ENCODE measurements around the gene IRAK2. TPM values are rescaled to one million over a fixed set of nuclear protein-coding genes. Genes with fewer than 3 reads are reported as not detected.
A peak's percentile ranks its signal among the peaks of the same experiment; 100 is the strongest.

The IRAK2 gene
- polyA plus RNA-seq, 3 donors = 0.78 to 2.0 (median 1.5) TPM

DNA sequence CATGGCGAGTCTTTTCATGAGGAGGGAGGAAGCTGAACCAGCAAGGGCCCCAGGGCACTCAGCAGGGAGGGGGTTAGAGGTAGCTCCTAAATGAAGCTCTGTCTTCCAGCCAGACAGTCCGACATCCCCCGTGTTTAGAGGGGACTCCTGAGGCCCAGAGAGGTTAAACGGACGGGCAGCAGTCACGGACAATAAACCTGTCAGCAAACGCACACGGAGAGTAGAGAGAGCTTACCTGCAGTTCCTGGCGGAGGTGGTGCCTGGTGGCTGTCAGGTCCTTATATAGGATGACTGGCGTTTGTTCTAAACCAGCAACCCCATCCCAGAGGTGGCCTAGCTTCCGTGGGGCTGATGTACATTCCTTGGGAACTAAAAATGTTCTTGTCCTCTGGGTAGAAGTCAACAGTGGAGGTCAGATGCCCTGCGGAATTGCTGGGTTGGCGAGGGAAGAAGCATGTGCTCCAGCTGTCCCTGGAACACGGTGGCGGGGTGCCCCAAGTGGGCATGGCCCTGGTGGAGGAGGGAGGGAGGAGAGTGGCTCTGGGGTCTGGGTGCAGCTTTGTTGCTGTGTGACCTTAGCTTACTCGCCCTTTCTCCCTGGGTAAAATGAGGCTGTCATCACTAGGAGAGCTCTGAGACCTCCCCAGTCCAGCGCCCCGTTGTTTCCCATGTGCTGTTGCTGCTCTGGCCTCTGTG is 125.9 kb downstream of the IRAK2 start:
- no peak overlapping the region for H2AFZ ChIP-seq (ENCODE audit: insufficient read depth, low read depth, low read length, poor library complexity, severe bottlenecking)
- peaks cover 36 to 48% of the 10 kb centered on the region in 2 donors for H3K36me3 ChIP-seq (replicated peaks in 1 of 2; ENCODE audit: control insufficient read depth in 1 of 2, insufficient read depth in 2 of 2, low read length in 2 of 2)
- H3K9me3 Mint-ChIP-seq = no peaks in the 10 kb centered on the region
- H3K27me3 Mint-ChIP-seq (ENCODE audit: low read depth in 3 of 3) = no peaks in the 10 kb centered on the region
- H3K79me2 ChIP-seq (ENCODE audit: insufficient read depth, low read length) = peaks cover 11% of the 10 kb centered on the region
- no peak overlapping the region for H3K4me3 ChIP-seq (replicated peaks in 1 of 3; ENCODE audit: low read depth in 2 of 3, low read length in 3 of 3)
- peak overlapping the region in 6 of 7 donors; percentile 41 to 94 (median 74) for H3K27ac Mint-ChIP-seq
- DNase-seq = no peak
- peaks cover 44% of the 10 kb centered on the region for H3K4me1 Mint-ChIP-seq
- H3K36me3 Mint-ChIP-seq = peaks cover 46 to 49% of the 10 kb centered on the region in 2 donors
- 95% methylated on average over 13 of the region's 18 CpGs for WGBS (ENCODE audit: insufficient coverage)
- H3K4me3 Mint-ChIP-seq = no peak overlapping the region
- intact Hi-C loops (cut with micrococcal nuclease) = no loop called here
- H3K27ac ChIP-seq (ENCODE audit: low read depth in 1 of 2, low read length in 2 of 2) = peak overlapping the region in 1 of 2 donors; percentile 90
- H3K4me1 ChIP-seq (ENCODE audit: control insufficient read depth in 1 of 2, insufficient read depth in 2 of 2, low read length in 2 of 2) = peaks cover 34 to 42% of the 10 kb centered on the region in 2 donors
- TF ChIP-seq, protein P1, sequence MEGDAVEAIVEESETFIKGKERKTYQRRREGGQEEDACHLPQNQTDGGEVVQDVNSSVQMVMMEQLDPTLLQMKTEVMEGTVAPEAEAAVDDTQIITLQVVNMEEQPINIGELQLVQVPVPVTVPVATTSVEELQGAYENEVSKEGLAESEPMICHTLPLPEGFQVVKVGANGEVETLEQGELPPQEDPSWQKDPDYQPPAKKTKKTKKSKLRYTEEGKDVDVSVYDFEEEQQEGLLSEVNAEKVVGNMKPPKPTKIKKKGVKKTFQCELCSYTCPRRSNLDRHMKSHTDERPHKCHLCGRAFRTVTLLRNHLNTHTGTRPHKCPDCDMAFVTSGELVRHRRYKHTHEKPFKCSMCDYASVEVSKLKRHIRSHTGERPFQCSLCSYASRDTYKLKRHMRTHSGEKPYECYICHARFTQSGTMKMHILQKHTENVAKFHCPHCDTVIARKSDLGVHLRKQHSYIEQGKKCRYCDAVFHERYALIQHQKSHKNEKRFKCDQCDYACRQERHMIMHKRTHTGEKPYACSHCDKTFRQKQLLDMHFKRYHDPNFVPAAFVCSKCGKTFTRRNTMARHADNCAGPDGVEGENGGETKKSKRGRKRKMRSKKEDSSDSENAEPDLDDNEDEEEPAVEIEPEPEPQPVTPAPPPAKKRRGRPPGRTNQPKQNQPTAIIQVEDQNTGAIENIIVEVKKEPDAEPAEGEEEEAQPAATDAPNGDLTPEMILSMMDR (IDR thresholded peaks at IDR 0.05) = no peak
- no peak overlapping the region for H3K9ac ChIP-seq (ENCODE audit: insufficient read depth, low read length, poor library complexity, severe bottlenecking)
- no peaks in the 10 kb centered on the region for H3K27me3 ChIP-seq (ENCODE audit: control insufficient read depth in 2 of 2, insufficient read depth in 2 of 2, low read length in 2 of 2)
- no peaks in the 10 kb centered on the region for H3K9me3 ChIP-seq (replicated peaks in 1 of 2; ENCODE audit: control insufficient read depth in 1 of 2, insufficient read depth in 1 of 2, low read length in 2 of 2)
- H4K20me1 ChIP-seq (ENCODE audit: insufficient read depth, low read length) = no peaks in the 10 kb centered on the region
- no peak overlapping the region for H3K4me2 ChIP-seq (replicated peaks; ENCODE audit: extremely low read depth, low read length, poor library complexity, severe bottlenecking)

GRCh38 chr3:10291641-10292040 is 126.9 kb downstream of the IRAK2 start:
- peaks cover 40 to 51% of the 10 kb centered on the region in 2 donors for H3K36me3 Mint-ChIP-seq
- H3K9me3 ChIP-seq (replicated peaks in 1 of 2; ENCODE audit: control insufficient read depth in 1 of 2, insufficient read depth in 1 of 2, low read length in 2 of 2) = no peaks in the 10 kb centered on the region
- intact Hi-C loops (cut with micrococcal nuclease) = no loop called here

More at GRCh38 chr3:10291641-10292040, 126.9 kb downstream of the IRAK2 start:
- 94% methylated on average over 4 of the region's 6 CpGs for WGBS (ENCODE audit: insufficient coverage)
- Histone ChIP-seq H3K36me3 (replicated peaks in 1 of 2; ENCODE audit: control insufficient read depth in 1 of 2, insufficient read depth in 2 of 2, low read length in 2 of 2) (peaks cover 29 to 43% of the 10 kb centered on the region in 2 donors), H3K27ac (ENCODE audit: low read depth in 1 of 2, low read length in 2 of 2) (peak overlapping the region; percentile 77 to 90), H4K20me1 (ENCODE audit: insufficient read depth, low read length) (no peaks in the 10 kb centered on the region), H3K9ac (ENCODE audit: insufficient read depth, low read length, poor library complexity, severe bottlenecking) (no peak overlapping the region), H3K4me1 (ENCODE audit: control insufficient read depth in 1 of 2, insufficient read depth in 2 of 2, low read length in 2 of 2) (peaks cover 34 to 42% of the 10 kb centered on the region in 2 donors), H3K27me3 (ENCODE audit: control insufficient read depth in 2 of 2, insufficient read depth in 2 of 2, low read length in 2 of 2) (no peaks in the 10 kb centered on the region), H3K4me2 (replicated peaks; ENCODE audit: extremely low read depth, low read length, poor library complexity, severe bottlenecking) (peak overlapping the region; percentile 66), H3K79me2 (ENCODE audit: insufficient read depth, low read length) (peaks cover 11% of the 10 kb centered on the region), H3K4me3 (replicated peaks in 1 of 3; ENCODE audit: low read depth in 2 of 3, low read length in 3 of 3) (peak overlapping the region in 1 of 3 experiments; percentile 64), H2AFZ (ENCODE audit: insufficient read depth, low read depth, low read length, poor library complexity, severe bottlenecking) (no peak overlapping the region)
- DNase-seq = no peak
- Mint-ChIP-seq H3K27me3 (ENCODE audit: low read depth in 3 of 3) (no peaks in the 10 kb centered on the region), H3K4me1 (peaks cover 44% of the 10 kb centered on the region), H3K4me3 (peak overlapping the region in 1 of 2 donors; percentile 70), H3K27ac (peak overlapping the region; percentile 93 to 98 (median 95)), H3K9me3 (no peaks in the 10 kb centered on the region)
- TF ChIP-seq, protein P1 (IDR thresholded peaks at IDR 0.05) = no peak

Data from CD14-positive monocyte (primary cell).